Cerebellar nuclear complex (tissue), 1 donor: ENCODE data around the gene SLC9A1.

ENCODE experiments used
- DNase-seq, 2 experiments: peaks; one replicate each; lab custom pipeline; 2025; lab: John Stamatoyannopoulos, UW

Gene SLC9A1

GRCh38 chr1:27150641-27151040 lies 4.3 kb downstream of the SLC9A1 start:
- no peak for DNase-seq

GRCh38 chr1:27150183-27150582 lies 4.7 kb downstream of the SLC9A1 start:
- DNase-seq = no peak

GRCh38 chr1:27149762-27150113 lies 5.2 kb downstream of the SLC9A1 start:
- no peak for DNase-seq

- no peak for DNase-seq
Observed at GRCh38 chr1:27149084-27149761, 5.7 kb downstream of the SLC9A1 start.

- DNase-seq = no peak
Observed at GRCh38 chr1:27148591-27148990, 6.3 kb downstream of the SLC9A1 start.

GRCh38 chr1:27147842-27148518 lies 6.9 kb downstream of the SLC9A1 start:
- DNase-seq = no peak

GRCh38 chr1:27145934-27146354 lies 9.0 kb downstream of the SLC9A1 start:
- no peak for DNase-seq

GRCh38 chr1:27144920-27145661 lies 9.8 kb downstream of the SLC9A1 start:
- DNase-seq = no peak

GRCh38 chr1:27144049-27144748 lies 10.7 kb downstream of the SLC9A1 start:
- DNase-seq = no peak

- no peak for DNase-seq
Observed at GRCh38 chr1:27143401-27143800, 11.5 kb downstream of the SLC9A1 start.

GRCh38 chr1:27142464-27142863 lies 12.5 kb downstream of the SLC9A1 start:
- no peak for DNase-seq

- no peak for DNase-seq
Observed at GRCh38 chr1:27141266-27142003, 13.5 kb downstream of the SLC9A1 start.

- DNase-seq = no peak
Observed at GRCh38 chr1:27139980-27140379, 14.9 kb downstream of the SLC9A1 start.

- DNase-seq = no peak
Observed at GRCh38 chr1:27138927-27139326, 16.0 kb downstream of the SLC9A1 start.

- no peak for DNase-seq
Observed at GRCh38 chr1:27138368-27138767, 16.6 kb downstream of the SLC9A1 start.

- DNase-seq = no peak
Observed at GRCh38 chr1:27137544-27138075, 17.3 kb downstream of the SLC9A1 start.

- DNase-seq = no peak
Observed at GRCh38 chr1:27136998-27137542, 17.9 kb downstream of the SLC9A1 start.

GRCh38 chr1:27136236-27136551 lies 18.7 kb downstream of the SLC9A1 start:
- DNase-seq = no peak

GRCh38 chr1:27135541-27136235 lies 19.2 kb downstream of the SLC9A1 start:
- no peak for DNase-seq

- DNase-seq = no peak
Observed at GRCh38 chr1:27133991-27134390, 20.9 kb downstream of the SLC9A1 start.

- no peak for DNase-seq
Observed at GRCh38 chr1:27133158-27133557, 21.8 kb downstream of the SLC9A1 start.
